Prostate gland (tissue), 2 donors: ENCODE data around the gene TPPP3. TPM values are rescaled to one million over a fixed set of nuclear protein-coding genes. Genes with fewer than 3 reads are reported as not detected.

Experiments
- DNase-seq: peaks from one replicate; pipeline ENCODE4 v3.0.0-alpha.2; 2019; ENCODE audit warnings: low spot score
- H3K27ac ChIP-seq, 2 donors: fragments of 200-600 bp; sonication (generic); 2 replicates each; pipeline ENCODE4 v1.5.1; 2017 to 2019
- H3K27me3 ChIP-seq: fragments of 200-600 bp; sonication (generic); replicated peaks from 2 replicates; pipeline ENCODE4 v1.5.1; 2019; ENCODE audit not compliant: insufficient read depth
- H3K36me3 ChIP-seq, 2 donors: fragments of 200-600 bp; sonication (generic); 1 replicate in 1 of 2; 2 replicates in 1 of 2; pipeline versions ENCODE4 v1.5.1 to v1.8.1; 2017 to 2019
- H3K4me1 ChIP-seq: fragments of 200-600 bp; sonication (generic); replicated peaks from 2 replicates; pipeline ENCODE4 v1.5.1; 2019
- H3K4me3 ChIP-seq, 2 donors: fragments of 200-600 bp; sonication (generic); 2 replicates each; pipeline ENCODE4 v1.5.1; 2017 to 2019
- H3K9me3 ChIP-seq: fragments of 200-600 bp; sonication (generic); 2 replicates; pipeline ENCODE4 v1.5.1; 2017
- CTCF ChIP-seq, 4 experiments: fragments of 200-600 bp in 2 of 4; fragments of 450-650 bp in 2 of 4; sonication (generic) in 2 of 4; IDR thresholded peaks; 1 replicate in 3 of 4; 2 replicates in 1 of 4; pipeline ENCODE4 v1.5.1; 2016 to 2019; ENCODE audit warnings: antibody characterized with exemption in 4 of 4, mild to moderate bottlenecking in 2 of 4, moderate library complexity in 2 of 4
- POLR2A ChIP-seq: fragments of 450-650 bp; IDR thresholded peaks from one replicate; pipeline ENCODE4 v1.6.1; 2016; ENCODE audit warnings: antibody characterized with exemption, mild to moderate bottlenecking
- POLR2AphosphoS5 ChIP-seq: sonication (generic); formaldehyde crosslinking; IDR thresholded peaks from one replicate; pipeline ENCODE4 v1.6.1; 2017; ENCODE audit warnings: antibody characterized with exemption
- WGBS: methylation state at CpG from one replicate; pipeline ENCODE4 v1.1.5; 2018; 5-methylcytosine and 5-hydroxymethylcytosine counted together
- intact Hi-C: fragments of 100-400 bp; cut with DNase I; formaldehyde crosslinking; loops from one replicate; pipeline ENCODE4 v1.14.2; 2022
- small RNA-seq, 2 donors: library from RNA; depleted of rRNA; stranded (forward); fragments of <200 nt; gene quantifications; one replicate each; pipeline ENCODE3, GENCODE V24; 2016
- total RNA-seq, 2 donors: library from RNA; depleted of rRNA; stranded (reverse); fragments of >200 nt; gene quantifications; one replicate each; pipeline ENCODE4 v1.1.0, GENCODE V29; 2016

TPPP3 gene
- total RNA-seq, 2 donors from 2014 or later = 3.4 to 10.0 TPM

GRCh38 chr16:67349172-67349571, 44.1 kb downstream of the TPPP3 start:
- DNase-seq = no peak
- Histone ChIP-seq H3K27ac (no peak overlapping the region), H3K27me3 (no peaks in the 10 kb centered on the region), H3K9me3 (no peaks in the 10 kb centered on the region), H3K36me3 (no peaks in the 10 kb centered on the region), H3K4me3 (no peak overlapping the region), H3K4me1 (no peaks in the 10 kb centered on the region)
- peak in 3 of 4 experiments; percentile 36 to 46 (median 41) for TF ChIP-seq CTCF (IDR thresholded peaks at IDR 0.05)
- TF ChIP-seq POLR2AphosphoS5 = no peak
- intact Hi-C loops = no loop called here

- no peak for TF ChIP-seq CTCF (IDR thresholded peaks at IDR 0.05)
- TF ChIP-seq POLR2A = no peak
- peak; percentile 60 for TF ChIP-seq POLR2AphosphoS5
Observed at GRCh38 chr16:67346341-67346740, 47.0 kb downstream of the TPPP3 start.

GRCh38 chr16:67345401-67345800, 47.9 kb downstream of the TPPP3 start:
- DNase-seq = peak; percentile 46
- H3K4me3 ChIP-seq = no peak overlapping the region
- 34% methylated on average over 1 of the region's 1 CpG for WGBS
- no peaks in the 10 kb centered on the region for H3K4me1 ChIP-seq
- no peaks in the 10 kb centered on the region for H3K9me3 ChIP-seq
- peak overlapping the region; percentile 9 to 19 for H3K27ac ChIP-seq
- no peaks in the 10 kb centered on the region for H3K36me3 ChIP-seq
- H3K27me3 ChIP-seq = no peaks in the 10 kb centered on the region
- TF ChIP-seq POLR2AphosphoS5 = peak; percentile 51
- no peak for TF ChIP-seq CTCF (IDR thresholded peaks at IDR 0.05)
- intact Hi-C loops = no loop called here

More at GRCh38 chr16:67346341-67346740, 47.0 kb downstream of the TPPP3 start:
- peak; percentile 33 for DNase-seq
- no peaks in the 10 kb centered on the region for H3K27me3 ChIP-seq
- H3K27ac ChIP-seq = no peak overlapping the region
- H3K9me3 ChIP-seq = no peaks in the 10 kb centered on the region
- intact Hi-C loops = no loop called here
- no peak overlapping the region for H3K4me3 ChIP-seq
- no peaks in the 10 kb centered on the region for H3K4me1 ChIP-seq
- H3K36me3 ChIP-seq = no peaks in the 10 kb centered on the region
- 55% methylated on average over 3 of the region's 3 CpGs for WGBS

GRCh38 chr16:67342616-67343015, 50.7 kb downstream of the TPPP3 start:
- Histone ChIP-seq H3K4me3 (no peak overlapping the region), H3K9me3 (no peaks in the 10 kb centered on the region), H3K27ac (no peak overlapping the region), H3K36me3 (no peaks in the 10 kb centered on the region), H3K27me3 (no peaks in the 10 kb centered on the region), H3K4me1 (no peaks in the 10 kb centered on the region)
- DNase-seq = no peak
- TF ChIP-seq POLR2AphosphoS5 (no peak), POLR2A (no peak), CTCF (IDR thresholded peaks at IDR 0.05) (no peak)
- intact Hi-C loops = no loop called here
- 89% methylated on average over 4 of the region's 4 CpGs for WGBS

- Histone ChIP-seq H3K27ac (no peak overlapping the region), H3K4me3 (no peak overlapping the region), H3K9me3 (no peaks in the 10 kb centered on the region), H3K36me3 (no peaks in the 10 kb centered on the region), H3K4me1 (no peaks in the 10 kb centered on the region), H3K27me3 (no peaks in the 10 kb centered on the region)
- no peak for DNase-seq
- WGBS = 92% methylated on average over 3 of the region's 3 CpGs
- TF ChIP-seq CTCF (IDR thresholded peaks at IDR 0.05) = no peak
- no peak for TF ChIP-seq POLR2AphosphoS5
- TF ChIP-seq POLR2A = no peak
- intact Hi-C loops = no loop called here
Observed at GRCh38 chr16:67341250-67341649, 52.0 kb downstream of the TPPP3 start.

Small RNA genes lying within 50 kb of the gene (small RNA-seq; reads per million reads assigned to genes)
- gene RNU1-123P = 0 reads per million in 2 donors

Other genes starting within 250 kb of the TPPP3 start
- gene B3GNT9, start 242.5 kb downstream of the TPPP3 start, total RNA-seq = 10 to 100 TPM; 32.1 to 37.3 TPM
- gene TRADD, start 233.6 kb downstream of the TPPP3 start, total RNA-seq = 10 to 100 TPM; 33.3 to 56.3 TPM
- 100 to 1,000 TPM in 1 of 2 donors, 10 to 100 TPM in 1; 67.9 to 124 TPM for gene FBXL8, start 233.5 kb downstream of the TPPP3 start, total RNA-seq
- gene HSF4, start 228.8 kb downstream of the TPPP3 start, total RNA-seq = 100 to 1,000 TPM; 109 to 137 TPM
- gene NOL3, start 223.0 kb downstream of the TPPP3 start, total RNA-seq = 100 to 1,000 TPM in 1 of 2 donors, 10 to 100 TPM in 1; 60.8 to 129 TPM
- 10 to 100 TPM; 13.9 to 28.9 TPM for gene MATCAP1, start 209.5 kb downstream of the TPPP3 start, total RNA-seq
- gene EXOC3L1, start 203.4 kb downstream of the TPPP3 start, total RNA-seq = 1 to 10 TPM; 1.1 to 8.2 TPM
- gene E2F4, start 201.3 kb downstream of the TPPP3 start, total RNA-seq = 100 to 1,000 TPM in 1 of 2 donors, 10 to 100 TPM in 1; 91.6 to 105 TPM
- 10 to 100 TPM; 24.8 to 36.7 TPM for gene ELMO3, start 194.4 kb downstream of the TPPP3 start, total RNA-seq
- gene TMEM208, start 166.4 kb downstream of the TPPP3 start, total RNA-seq = 10 to 100 TPM; 39.1 to 57.1 TPM
- 10 to 100 TPM; 11.2 to 46.1 TPM for gene FHOD1, start 146.0 kb downstream of the TPPP3 start, total RNA-seq
- gene SLC9A5, start 144.5 kb downstream of the TPPP3 start, total RNA-seq = 1 to 10 TPM in 1 of 2 donors, under 1 TPM in 1; 0.27 to 2.6 TPM
- gene PLEKHG4, start 114.0 kb downstream of the TPPP3 start, total RNA-seq = 10 to 100 TPM in 1 of 2 donors, 1 to 10 TPM in 1; 7.7 to 57.8 TPM
- gene KCTD19, start 66.8 kb downstream of the TPPP3 start, total RNA-seq = 1 to 10 TPM in 1 of 2 donors, not detected in 1; 7.0 TPM
- gene LRRC36, start 66.7 kb downstream of the TPPP3 start, total RNA-seq = 1 to 10 TPM in 1 of 2 donors, not detected in 1; 4.6 TPM
- gene ZDHHC1, start 23.0 kb upstream of the TPPP3 start, total RNA-seq = 10 to 100 TPM; 20.3 to 69.8 TPM
- 10 to 100 TPM; 11.4 to 35.6 TPM for gene HSD11B2, start 37.6 kb upstream of the TPPP3 start, total RNA-seq
- 100 to 1,000 TPM in 1 of 2 donors, 10 to 100 TPM in 1; 98.3 to 138 TPM for gene ATP6V0D1, start 87.7 kb upstream of the TPPP3 start, total RNA-seq
- gene AGRP, start 90.0 kb upstream of the TPPP3 start, total RNA-seq = 1 to 10 TPM in 1 of 2 donors, not detected in 1; 1.5 TPM
- 100 to 1,000 TPM in 1 of 2 donors, 10 to 100 TPM in 1; 32.5 to 121 TPM for gene RIPOR1, start 135.3 kb upstream of the TPPP3 start, total RNA-seq
- 10 to 100 TPM; 39.9 to 48.9 TPM for gene CTCF, start 169.0 kb upstream of the TPPP3 start, total RNA-seq